Measurements from ENCODE around the gene TMEM239. TPM values are rescaled to one million over a fixed set of nuclear protein-coding genes. Genes with fewer than 3 reads are reported as not detected.
A peak's percentile ranks its signal among the peaks of the same experiment; 100 is the strongest.

TMEM239 gene
- total RNA-seq, 1 donor from 2014 or later: not detected

- no peak for DNase-seq (ENCODE audit: low spot score)
- no peak for TF ChIP-seq CTCF (IDR thresholded peaks at IDR 0.05)
- Mint-ChIP-seq H3K27ac (ENCODE audit: unreplicated experiment) (peak overlapping the region; percentile 71), H3K36me3 (ENCODE audit: low read depth) (peaks cover 11% of the 10 kb centered on the region), H3K27me3 (ENCODE audit: low read depth) (no peaks in the 10 kb centered on the region), H3K4me3 (ENCODE audit: unreplicated experiment) (peak overlapping the region; percentile 71), H3K9me3 (ENCODE audit: low read depth) (no peaks in the 10 kb centered on the region), H3K4me1 (ENCODE audit: low read depth) (peaks cover 13% of the 10 kb centered on the region)
Measured at GRCh38 chr20:2838847-2839671, 22.9 kb downstream of the TMEM239 start.

GRCh38 chr20:2839732-2840137 is 23.6 kb downstream of the TMEM239 start:
- peak overlapping the region; percentile 71 for H3K27ac Mint-ChIP-seq (ENCODE audit: unreplicated experiment)
- peak overlapping the region; percentile 71 for H3K4me3 Mint-ChIP-seq (ENCODE audit: unreplicated experiment)
- TF ChIP-seq CTCF (IDR thresholded peaks at IDR 0.05): no peak
- no peaks in the 10 kb centered on the region for H3K9me3 Mint-ChIP-seq (ENCODE audit: low read depth)
- H3K36me3 Mint-ChIP-seq (ENCODE audit: low read depth): peaks cover 14% of the 10 kb centered on the region
- H3K4me1 Mint-ChIP-seq (ENCODE audit: low read depth): peaks cover 13% of the 10 kb centered on the region
- no peaks in the 10 kb centered on the region for H3K27me3 Mint-ChIP-seq (ENCODE audit: low read depth)
- DNase-seq (ENCODE audit: low spot score): no peak

GRCh38 chr20:2840138-2840966 is 24.2 kb downstream of the TMEM239 start, which contains the start of the genes PCED1A and VPS16:
Gene PCED1A (minus strand): TSS chr20:2840655. CDS start chr20:2839912, 743 bp downstream.
Gene VPS16 (plus strand): TSS chr20:2840745. CDS start chr20:2840775, 30 bp downstream.
- no peak for TF ChIP-seq CTCF (IDR thresholded peaks at IDR 0.05)
- Mint-ChIP-seq H3K4me1 (ENCODE audit: low read depth) (peaks cover 13% of the 10 kb centered on the region), H3K36me3 (ENCODE audit: low read depth) (peaks cover 10% of the 10 kb centered on the region), H3K27ac (ENCODE audit: unreplicated experiment) (peak within 1 kb of the TSS; percentile 81), H3K9me3 (ENCODE audit: low read depth) (no peaks in the 10 kb centered on the region), H3K27me3 (ENCODE audit: low read depth) (no peaks in the 10 kb centered on the region), H3K4me3 (ENCODE audit: unreplicated experiment) (peak within 1 kb of the TSS; percentile 88)
- peak; percentile 95 for DNase-seq (ENCODE audit: low spot score)

GRCh38 chr20:2840967-2841531 is 24.9 kb downstream of the TMEM239 start:
- Mint-ChIP-seq H3K36me3 (ENCODE audit: low read depth) (peaks cover 9% of the 10 kb centered on the region), H3K4me3 (ENCODE audit: unreplicated experiment) (peak overlapping the region; percentile 88), H3K27me3 (ENCODE audit: low read depth) (no peaks in the 10 kb centered on the region), H3K27ac (ENCODE audit: unreplicated experiment) (peak overlapping the region; percentile 47), H3K9me3 (ENCODE audit: low read depth) (no peaks in the 10 kb centered on the region), H3K4me1 (ENCODE audit: low read depth) (peaks cover 13% of the 10 kb centered on the region)
- DNase-seq (ENCODE audit: low spot score): no peak
- no peak for TF ChIP-seq CTCF (IDR thresholded peaks at IDR 0.05)

GRCh38 chr20:2845607-2846006 is 29.4 kb downstream of the TMEM239 start:
- no peak for TF ChIP-seq CTCF (IDR thresholded peaks at IDR 0.05)
- Mint-ChIP-seq H3K27ac (ENCODE audit: unreplicated experiment) (no peak overlapping the region), H3K27me3 (ENCODE audit: low read depth) (no peaks in the 10 kb centered on the region), H3K4me3 (ENCODE audit: unreplicated experiment) (no peak overlapping the region), H3K9me3 (ENCODE audit: low read depth) (no peaks in the 10 kb centered on the region), H3K36me3 (ENCODE audit: low read depth) (peaks cover 3% of the 10 kb centered on the region), H3K4me1 (ENCODE audit: low read depth) (peaks cover 5% of the 10 kb centered on the region)
- no peak for DNase-seq (ENCODE audit: low spot score)
